ENCODE results near the gene DUSP3. TPM values are rescaled to one million over a fixed set of nuclear protein-coding genes. Genes with fewer than 3 reads are reported as not detected.
A peak's percentile ranks its signal among the peaks of the same experiment; 100 is the strongest.

The DUSP3 gene
- total and polyA plus RNA-seq, 2 of the 13 experiments (the other 11 are each of a cell fraction or from before 2014, with no cell fraction given), result 60.0 to 71.5 TPM

- TF ChIP-seq ZNF747 (CRISPR knock-in tag; IDR thresholded peaks at IDR 0.05; ENCODE audit: borderline replicate concordance) (peak; percentile 45; the same call in 1 of the 2 replicates), SRSF9 (IDR thresholded peaks at IDR 0.05; ENCODE audit: borderline replicate concordance, insufficient read depth, low read depth, low read length, poor library complexity, severe bottlenecking) (no peak), POLR2A (IDR thresholded peaks at IDR 0.05; ENCODE audit: insufficient read depth in 1 of 2, low read depth in 2 of 2, low read length in 2 of 2) (peak in 1 of 2 experiments; percentile 16; a peak in 1 of 4 replicates), ZKSCAN1 (IDR thresholded peaks at IDR 0.05; ENCODE audit: low read length) (0 out of 2 replicates have a peak, but pooled peaks have one; percentile 14), CTCF (CRISPR knock-in tag; IDR thresholded peaks at IDR 0.05) (peak; percentile 52), ZNF367 (CRISPR knock-in tag; IDR thresholded peaks at IDR 0.05; ENCODE audit: borderline replicate concordance) (no peak), TCF7 (IDR thresholded peaks at IDR 0.05; ENCODE audit: low read depth) (peak; percentile 33; the same call in 1 of the 2 replicates), ZBTB20 (CRISPR knock-in tag; IDR thresholded peaks at IDR 0.05; ENCODE audit: borderline replicate concordance, low read depth) (0 out of 2 replicates have a peak, but pooled peaks have one; percentile 8), KLF15 (CRISPR knock-in tag; IDR thresholded peaks at IDR 0.05; ENCODE audit: borderline replicate concordance) (0 out of 2 replicates have a peak, but pooled peaks have one; percentile 3), HDAC1 (CRISPR knock-in tag; IDR thresholded peaks at IDR 0.05) (peak; percentile 11), ZNF383 (CRISPR knock-in tag; IDR thresholded peaks at IDR 0.05; ENCODE audit: borderline replicate concordance) (0 out of 2 replicates have a peak, but pooled peaks have one; percentile 6), FOXC1 (CRISPR knock-in tag; IDR thresholded peaks at IDR 0.05; ENCODE audit: borderline replicate concordance) (no peak), ELF4 (CRISPR knock-in tag; IDR thresholded peaks at IDR 0.05; ENCODE audit: borderline replicate concordance) (no peak), NFAT5 (CRISPR knock-in tag; IDR thresholded peaks at IDR 0.05) (peak; percentile 46; the same call in 1 of the 2 replicates), ISX (CRISPR knock-in tag; conservative IDR thresholded peaks at IDR 0.05) (0 out of 2 replicates have a peak, but pooled peaks have one; percentile 14), NAIF1 (CRISPR knock-in tag; IDR thresholded peaks at IDR 0.05; ENCODE audit: borderline replicate concordance) (0 out of 2 replicates have a peak, but pooled peaks have one; percentile 23)
- TF ChIP-seq, protein P1, sequence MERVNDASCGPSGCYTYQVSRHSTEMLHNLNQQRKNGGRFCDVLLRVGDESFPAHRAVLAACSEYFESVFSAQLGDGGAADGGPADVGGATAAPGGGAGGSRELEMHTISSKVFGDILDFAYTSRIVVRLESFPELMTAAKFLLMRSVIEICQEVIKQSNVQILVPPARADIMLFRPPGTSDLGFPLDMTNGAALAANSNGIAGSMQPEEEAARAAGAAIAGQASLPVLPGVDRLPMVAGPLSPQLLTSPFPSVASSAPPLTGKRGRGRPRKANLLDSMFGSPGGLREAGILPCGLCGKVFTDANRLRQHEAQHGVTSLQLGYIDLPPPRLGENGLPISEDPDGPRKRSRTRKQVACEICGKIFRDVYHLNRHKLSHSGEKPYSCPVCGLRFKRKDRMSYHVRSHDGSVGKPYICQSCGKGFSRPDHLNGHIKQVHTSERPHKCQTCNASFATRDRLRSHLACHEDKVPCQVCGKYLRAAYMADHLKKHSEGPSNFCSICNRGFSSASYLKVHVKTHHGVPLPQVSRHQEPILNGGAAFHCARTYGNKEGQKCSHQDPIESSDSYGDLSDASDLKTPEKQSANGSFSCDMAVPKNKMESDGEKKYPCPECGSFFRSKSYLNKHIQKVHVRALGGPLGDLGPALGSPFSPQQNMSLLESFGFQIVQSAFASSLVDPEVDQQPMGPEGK (CRISPR knock-in tag; IDR thresholded peaks at IDR 0.05), result 0 out of 2 replicates have a peak, but pooled peaks have one; percentile 5
Observed at GRCh38 chr17:43779145-43780125, 658 bp upstream of the DUSP3 start (continued).
